Endothelial cell (in vitro differentiated cells): ENCODE measurements around the gene CFP. TPM values are rescaled to one million over a fixed set of nuclear protein-coding genes. Genes with fewer than 3 reads are reported as not detected.

Experiments
- DNase-seq: peaks from one replicate; pipeline ENCODE4 v3.0.0; 2021; ENCODE audit warnings: low spot score
- H3K27ac Mint-ChIP-seq: one replicate; pipeline ENCODE4 v1.8.0; 2021; ENCODE audit warnings: mixed read lengths, inconsistent platforms; ENCODE audit not compliant: unreplicated experiment
- H3K27me3 Mint-ChIP-seq: one replicate; pipeline ENCODE4 v1.8.0; 2021; ENCODE audit warnings: mild to moderate bottlenecking, moderate library complexity, mixed read lengths, inconsistent platforms; ENCODE audit not compliant: unreplicated experiment
- H3K36me3 Mint-ChIP-seq: one replicate; pipeline ENCODE4 v1.8.0; 2021; ENCODE audit warnings: mild to moderate bottlenecking, low read depth, mixed read lengths, inconsistent platforms; ENCODE audit not compliant: unreplicated experiment
- H3K4me1 Mint-ChIP-seq: one replicate; pipeline ENCODE4 v1.8.0; 2021; ENCODE audit warnings: mild to moderate bottlenecking, mixed read lengths, inconsistent platforms; ENCODE audit not compliant: unreplicated experiment
- H3K4me3 Mint-ChIP-seq: one replicate; pipeline ENCODE4 v1.8.0; 2021; ENCODE audit warnings: mild to moderate bottlenecking, mixed read lengths, inconsistent platforms; ENCODE audit not compliant: unreplicated experiment
- H3K9me3 Mint-ChIP-seq: one replicate; pipeline ENCODE4 v1.8.0; 2021; ENCODE audit warnings: mixed read lengths, inconsistent platforms; ENCODE audit not compliant: unreplicated experiment
- CTCF ChIP-seq: fragments of 200-600 bp; sonication (generic); IDR thresholded peaks from one replicate; pipeline ENCODE4 v1.5.0; 2021; ENCODE audit warnings: antibody characterized with exemption; ENCODE audit not compliant: unreplicated experiment
- microRNA-seq: library from miRNA; unstranded; fragments of <30 nt; microRNA quantifications from one replicate; pipeline ENCODE4, GENCODE V29; 2020; ENCODE audit not compliant: unreplicated experiment
- total RNA-seq: library from RNA; stranded (reverse); fragmentation: NEBNext Ultra II Directional; extraction: Animal tissue kit (Norgen Biotek cat#: 25700); gene quantifications from one replicate; pipeline ENCODE4 v1.2.1, GENCODE V29; 2021; ENCODE audit not compliant: unreplicated experiment

Gene CFP
- total RNA-seq, 1 donor from 2014 or later: 27.5 TPM

- Mint-ChIP-seq H3K4me3 (no peak overlapping the region), H3K27ac (no peak overlapping the region), H3K27me3 (peaks cover 16% of the 10 kb centered on the region), H3K9me3 (no peaks in the 10 kb centered on the region), H3K4me1 (peaks cover 12% of the 10 kb centered on the region), H3K36me3 (peaks cover 15% of the 10 kb centered on the region)
- no peak for TF ChIP-seq CTCF
- no peak for DNase-seq
Observed at GRCh38 chrX:47574547-47575301, 55.0 kb downstream of the CFP start.

GRCh38 chrX:47574076-47574546 lies 55.6 kb downstream of the CFP start:
- H3K4me1 Mint-ChIP-seq: peaks cover 12% of the 10 kb centered on the region
- H3K9me3 Mint-ChIP-seq: no peaks in the 10 kb centered on the region
- H3K36me3 Mint-ChIP-seq: peaks cover 18% of the 10 kb centered on the region
- H3K27me3 Mint-ChIP-seq: peaks cover 16% of the 10 kb centered on the region
- no peak overlapping the region for H3K27ac Mint-ChIP-seq
- no peak for TF ChIP-seq CTCF
- H3K4me3 Mint-ChIP-seq: no peak overlapping the region
- DNase-seq: no peak

- peak overlapping the region; percentile 78 for H3K4me3 Mint-ChIP-seq
- peaks cover 16% of the 10 kb centered on the region for H3K27me3 Mint-ChIP-seq
- peaks cover 12% of the 10 kb centered on the region for H3K4me1 Mint-ChIP-seq
- no peak for TF ChIP-seq CTCF
- H3K9me3 Mint-ChIP-seq: no peaks in the 10 kb centered on the region
- DNase-seq: peak; percentile 45
- peak overlapping the region; percentile 67 for H3K27ac Mint-ChIP-seq
- peaks cover 21% of the 10 kb centered on the region for H3K36me3 Mint-ChIP-seq
Observed at GRCh38 chrX:47573341-47574075, 56.2 kb downstream of the CFP start.

Small RNA genes within 50 kb of the gene (microRNA-seq; reads per million reads assigned to microRNA genes)
- gene MIR4769: 0.49 reads per million

Other genes with a start within 250 kb of the CFP start
- 5.7 TPM for gene ZNF41, start 146.7 kb downstream of the CFP start, total RNA-seq
- gene ARAF, start 68.7 kb downstream of the CFP start, total RNA-seq: 49.4 TPM
- gene TIMP1, start 47.5 kb downstream of the CFP start, total RNA-seq: 267 TPM
- gene SYN1, start 10.1 kb downstream of the CFP start, total RNA-seq: 2.9 TPM
- 29.4 TPM for gene ELK1, start 20.6 kb upstream of the CFP start, total RNA-seq
- 76.5 TPM for gene UXT, start 29.2 kb upstream of the CFP start, total RNA-seq
- 8.8 TPM for gene ZNF81, start 207.0 kb upstream of the CFP start, total RNA-seq